HG03159 (cell line): ENCODE data around the gene RSPO4.
"Not testable (repeated sequence)": the region's sequence is repeated elsewhere in the genome, so short reads cannot be mapped to it uniquely, and the experiment has no call there.

Experiments
- ATAC-seq: cut with Tn5 transposase; IDR thresholded peaks from one replicate; pipeline ENCODE4 v1.9.1; 2021; ENCODE audit warnings: mild to moderate bottlenecking, moderate library complexity; ENCODE audit not compliant: unreplicated experiment

Gene RSPO4

DNA sequence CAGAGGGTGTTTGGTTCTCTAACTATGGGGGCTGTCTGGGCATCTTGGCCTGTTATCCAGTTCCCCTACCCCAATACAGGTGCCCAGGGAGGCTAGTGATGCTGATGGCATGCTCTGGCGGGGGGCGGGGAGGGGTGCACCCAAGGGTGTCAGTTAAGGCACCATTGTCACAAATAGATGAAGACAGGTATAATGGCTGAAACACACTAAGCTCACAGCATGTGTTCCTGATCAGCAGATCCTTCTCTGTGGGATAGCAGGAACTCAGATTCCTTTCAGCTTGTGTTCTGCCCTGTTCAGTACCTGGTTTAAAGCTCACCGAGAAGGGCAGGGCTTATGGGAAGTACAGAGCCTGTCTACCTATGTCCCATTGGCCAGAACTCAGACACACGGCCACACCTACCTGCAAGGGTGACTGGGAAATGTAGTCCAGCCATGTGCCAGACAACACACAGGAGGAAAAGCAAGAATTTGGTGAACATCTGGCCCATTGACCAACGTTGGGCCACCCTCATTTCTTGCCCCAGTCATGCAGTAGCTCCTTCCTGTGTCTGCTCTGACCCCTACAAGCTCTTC is 3.4 kb upstream of the RSPO4 start:
- peak; percentile 64 for ATAC-seq

DNA sequence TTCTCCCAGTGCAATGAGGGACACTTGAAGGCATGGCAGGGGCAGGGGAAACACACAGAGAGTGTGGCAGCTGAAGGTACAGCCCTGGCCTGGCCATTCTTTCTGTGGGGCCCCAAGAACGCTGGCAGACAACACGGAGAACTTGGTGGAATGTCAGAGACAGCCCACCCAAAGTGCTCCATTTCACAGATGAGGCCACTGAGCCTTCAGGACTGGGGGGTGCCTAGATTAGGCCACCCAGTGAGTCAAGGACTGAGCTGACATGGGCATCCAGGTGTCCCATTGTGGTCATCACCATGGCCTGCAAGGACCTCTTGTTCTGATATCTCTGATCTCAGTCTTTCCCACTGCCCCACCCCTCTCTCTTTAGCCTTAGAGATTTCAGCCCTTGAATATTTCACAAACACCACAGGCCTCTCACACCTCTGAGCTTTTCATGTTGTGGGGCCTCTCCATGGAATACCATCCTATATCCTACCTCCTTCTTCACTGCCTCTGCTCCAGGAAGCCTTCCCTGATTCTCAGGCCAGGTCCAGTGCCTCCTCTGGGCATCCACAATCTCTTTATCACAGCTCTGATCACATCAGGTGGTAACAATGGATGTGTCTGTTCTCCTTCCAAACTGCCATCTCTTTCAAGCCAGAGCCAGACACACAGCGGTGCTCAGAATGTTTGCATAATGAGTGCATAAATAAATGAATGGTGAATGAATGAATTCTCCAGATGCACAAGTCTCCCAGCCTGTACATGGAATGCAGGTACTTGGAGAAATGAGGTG is 2.0 kb upstream of the RSPO4 start:
- no peak for ATAC-seq

DNA sequence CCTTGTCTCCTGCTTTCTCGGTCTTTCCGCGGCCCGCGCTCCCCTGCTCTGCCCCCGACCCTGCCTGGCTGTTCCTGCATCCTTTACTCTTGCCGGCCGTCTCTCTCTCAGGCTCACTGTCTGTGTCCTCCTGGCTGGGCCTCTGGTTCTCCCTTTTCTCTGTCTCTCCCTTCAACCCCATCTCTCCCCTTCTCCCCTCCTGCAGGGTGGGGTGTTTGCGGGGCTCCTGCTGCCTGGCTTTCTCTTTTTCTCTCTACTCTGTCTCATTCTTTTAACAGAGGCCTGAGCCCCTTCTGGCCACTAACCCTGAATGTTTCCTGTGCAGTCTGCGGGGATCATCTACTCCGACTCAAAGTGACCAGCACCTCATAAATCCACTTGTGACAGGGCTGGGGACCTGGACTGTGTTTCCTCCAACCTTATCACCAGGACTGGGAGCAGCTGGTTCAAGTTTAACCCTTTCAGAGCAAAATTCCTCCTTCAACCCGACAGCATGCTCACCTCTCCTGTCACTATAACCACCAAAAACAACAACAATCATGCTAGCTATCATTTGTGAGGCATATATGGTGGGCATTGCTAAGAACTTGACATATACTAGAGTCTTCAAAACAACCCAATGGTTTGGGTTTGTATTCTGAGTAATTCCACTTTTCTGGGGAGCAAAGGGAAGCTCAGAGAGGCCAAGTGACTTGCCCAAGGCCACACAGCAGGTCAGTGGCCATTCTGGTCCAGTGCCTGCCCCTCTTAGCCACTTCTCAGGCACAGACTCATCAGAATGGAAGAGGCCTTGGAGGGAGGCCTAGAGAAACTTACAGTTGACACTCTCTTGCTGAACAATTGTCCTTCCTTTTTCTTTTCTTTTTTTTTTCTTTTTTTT is 811 bp upstream of the RSPO4 start:
- ATAC-seq = no peak

DNA sequence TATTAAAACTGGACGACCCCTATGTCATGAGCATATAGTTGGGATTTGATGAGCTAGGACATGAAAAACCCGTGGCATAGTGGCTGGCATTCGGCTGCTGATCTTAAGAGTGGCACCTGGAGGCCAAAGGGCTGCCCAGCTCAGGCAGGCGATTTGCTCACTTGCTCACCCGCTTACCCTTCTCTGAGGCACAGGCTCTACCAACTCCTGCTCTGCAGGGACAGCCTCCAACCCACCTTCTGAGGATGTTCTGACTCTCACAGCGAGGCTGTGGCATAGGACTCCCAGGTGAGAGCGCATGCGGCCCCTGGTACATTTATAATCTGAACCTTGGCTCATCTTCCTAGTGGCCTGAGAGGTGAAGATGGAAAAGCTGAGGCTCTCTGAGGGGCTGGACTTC is 995 bp downstream of the RSPO4 start:
- no peak for ATAC-seq

DNA sequence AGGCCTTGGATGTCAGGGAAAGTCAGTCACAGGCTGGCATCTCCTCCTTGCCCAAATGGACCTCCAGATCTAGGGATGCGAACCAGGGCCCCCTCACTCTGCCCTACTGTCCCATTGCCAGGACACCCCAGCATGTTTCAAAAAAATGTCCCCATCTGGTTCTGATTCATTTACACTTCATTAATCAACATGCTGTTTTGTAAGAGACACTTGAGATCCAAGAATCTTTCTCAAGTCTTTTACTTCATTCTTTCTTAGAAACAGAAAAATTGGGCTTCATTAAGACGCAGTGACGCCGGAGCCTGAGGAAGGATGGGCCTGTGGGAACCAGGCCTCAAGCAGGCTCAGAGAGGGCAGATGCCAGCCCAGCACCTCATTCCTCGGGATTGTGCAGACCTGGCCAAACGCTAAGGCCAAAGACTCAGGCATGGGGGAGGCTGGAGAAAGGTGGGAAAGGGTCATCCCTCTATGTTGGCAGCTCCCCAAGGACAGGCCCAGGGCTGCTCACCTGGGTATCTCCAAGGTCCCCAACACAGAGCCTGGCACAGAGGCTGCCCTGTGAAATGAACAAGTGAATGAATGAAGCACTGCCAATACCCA is 3.8 kb downstream of the RSPO4 start:
- ATAC-seq = no peak

GRCh38 chr20:997486-997885 is 4.6 kb downstream of the RSPO4 start:
- no peak for ATAC-seq

DNA sequence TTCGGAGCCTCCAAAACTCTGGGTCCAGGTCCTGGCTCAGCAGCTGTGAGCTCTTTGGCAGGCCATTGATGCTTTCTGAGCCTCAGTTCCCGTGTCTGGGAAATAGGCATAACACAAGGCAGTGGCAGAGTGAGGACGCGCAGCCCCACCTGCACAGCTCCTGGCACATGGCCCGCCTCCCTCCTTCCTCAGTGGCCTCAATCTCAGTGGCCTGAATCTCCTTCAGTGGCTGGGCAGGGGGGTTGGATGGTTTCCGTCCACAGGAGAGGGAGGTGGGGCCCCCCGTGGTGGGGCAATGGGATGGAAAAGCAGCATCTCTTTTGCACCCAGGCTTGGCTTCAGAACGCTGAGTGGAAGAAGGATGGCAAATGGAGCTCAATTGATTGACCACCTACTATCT is 5.1 kb downstream of the RSPO4 start:
- no peak for ATAC-seq

DNA sequence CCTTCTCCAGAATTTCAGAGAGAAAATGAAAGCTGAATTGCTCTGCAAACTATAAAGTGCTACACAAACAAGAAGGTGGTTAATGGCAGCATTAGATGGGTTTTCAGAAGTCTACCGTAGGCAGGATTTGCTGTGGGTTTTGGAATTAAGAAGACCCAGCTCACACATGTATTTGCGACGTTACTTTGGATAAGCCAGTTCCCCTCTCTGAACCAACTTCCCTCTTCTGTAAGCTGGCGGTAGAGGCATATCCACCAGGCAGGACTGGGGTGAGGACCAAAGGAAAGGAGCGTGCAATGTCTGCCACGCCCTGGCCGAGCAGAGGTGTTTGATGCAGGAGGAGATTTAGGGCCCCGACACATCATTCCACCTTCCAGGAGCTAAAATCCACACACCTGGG is 6.9 kb downstream of the RSPO4 start:
- no peak for ATAC-seq

- ATAC-seq = no peak
These were observed 9.1 kb downstream of the RSPO4 start for GRCh38 chr20:992801-993535.

DNA sequence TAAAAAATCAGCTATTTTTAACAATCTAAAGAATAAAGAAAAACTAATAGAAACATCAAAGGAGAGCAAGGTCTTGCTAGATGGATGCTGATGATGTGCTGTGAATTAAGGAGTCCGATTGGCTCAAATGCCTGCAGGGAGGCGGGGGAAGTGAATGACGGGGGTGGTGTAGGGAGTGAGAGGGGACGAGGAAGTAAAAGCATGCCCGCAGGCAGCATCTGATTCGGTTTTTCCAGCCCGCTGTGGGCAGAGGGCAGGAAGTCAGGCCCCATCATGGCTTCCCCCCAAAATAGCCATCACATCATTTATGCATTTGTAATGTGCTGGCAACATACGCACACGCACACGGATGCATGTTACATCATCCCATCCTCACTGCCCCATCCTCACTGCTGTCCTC is 10.3 kb downstream of the RSPO4 start:
- no peak for ATAC-seq

GRCh38 chr20:990293-990959 is 11.7 kb downstream of the RSPO4 start:
- ATAC-seq = no peak

GRCh38 chr20:988272-988671 is 13.8 kb downstream of the RSPO4 start:
- ATAC-seq = no peak

DNA sequence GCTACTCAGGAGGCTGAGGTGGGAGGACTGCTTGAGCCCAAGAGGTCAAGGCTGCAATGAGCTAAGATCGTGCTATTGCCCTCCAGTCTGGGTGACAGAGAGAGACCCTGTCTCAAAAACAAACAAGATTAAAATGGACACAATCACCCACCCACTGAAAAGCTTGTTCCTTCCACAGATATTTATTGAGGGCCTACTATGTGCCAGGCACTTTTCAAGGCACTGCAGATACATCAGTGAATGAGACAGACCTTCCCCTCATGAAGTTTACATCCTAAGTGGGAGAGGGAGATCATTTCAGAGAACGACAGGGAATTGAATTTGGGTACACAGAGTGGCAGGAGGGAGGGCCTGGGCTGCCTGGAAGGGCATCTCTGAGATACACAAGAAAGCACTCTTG is 14.4 kb downstream of the RSPO4 start:
- no peak for ATAC-seq

DNA sequence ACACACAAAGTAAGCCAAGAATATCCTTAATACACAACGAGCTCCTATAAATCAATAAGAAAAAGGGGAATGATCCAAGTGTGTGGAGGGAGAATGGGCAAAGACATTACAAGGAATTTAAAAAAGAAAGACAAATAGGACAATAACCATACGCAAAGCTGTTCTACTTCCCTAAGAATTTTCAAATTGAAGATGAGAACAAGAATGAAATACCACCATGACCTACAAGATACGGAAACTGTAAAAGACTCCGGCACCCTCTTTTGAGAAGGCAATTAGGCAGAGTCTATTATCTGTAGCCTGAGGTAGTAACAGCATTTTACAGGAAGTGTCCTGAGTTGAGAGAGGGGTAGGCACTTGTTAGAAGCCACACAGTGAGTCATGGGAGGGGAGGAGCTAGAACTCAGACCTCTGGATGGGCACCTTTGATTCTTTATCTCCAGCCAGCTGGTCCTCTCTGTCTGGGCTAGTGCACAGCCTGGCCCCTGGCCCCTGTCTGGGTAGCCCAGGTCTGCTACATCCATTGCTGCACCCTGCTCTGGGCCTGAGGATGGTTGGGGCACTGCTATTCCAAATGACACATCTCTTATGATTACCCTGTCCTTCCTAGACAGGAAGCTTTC is 15.3 kb downstream of the RSPO4 start:
- ATAC-seq = no peak

- not testable (repeated sequence) for ATAC-seq
These were observed 17.1 kb downstream of the RSPO4 start for GRCh38 chr20:984994-985393.

DNA sequence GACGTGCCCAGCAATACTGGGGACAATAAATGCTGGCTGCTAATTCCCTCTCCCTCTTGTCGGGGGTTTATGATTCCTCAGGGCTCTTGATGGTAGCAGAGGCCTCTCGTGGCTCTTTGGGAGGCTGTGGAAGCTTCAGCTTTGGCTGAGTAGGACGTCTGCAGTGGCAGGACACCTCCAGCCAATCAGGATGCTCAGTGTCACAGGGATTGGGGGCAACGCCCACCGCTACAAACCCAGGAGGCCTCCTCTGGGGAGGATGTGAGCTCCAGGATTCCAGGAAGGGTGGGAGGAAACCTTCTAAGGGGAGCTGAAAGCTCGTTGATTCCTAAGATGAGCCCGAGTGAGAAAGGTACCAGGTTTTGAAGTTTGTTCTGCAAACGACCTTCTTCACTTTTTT is 19.4 kb downstream of the RSPO4 start:
- ATAC-seq = no peak

- no peak for ATAC-seq
These were observed 25.1 kb downstream of the RSPO4 start for GRCh38 chr20:977021-977420.

DNA sequence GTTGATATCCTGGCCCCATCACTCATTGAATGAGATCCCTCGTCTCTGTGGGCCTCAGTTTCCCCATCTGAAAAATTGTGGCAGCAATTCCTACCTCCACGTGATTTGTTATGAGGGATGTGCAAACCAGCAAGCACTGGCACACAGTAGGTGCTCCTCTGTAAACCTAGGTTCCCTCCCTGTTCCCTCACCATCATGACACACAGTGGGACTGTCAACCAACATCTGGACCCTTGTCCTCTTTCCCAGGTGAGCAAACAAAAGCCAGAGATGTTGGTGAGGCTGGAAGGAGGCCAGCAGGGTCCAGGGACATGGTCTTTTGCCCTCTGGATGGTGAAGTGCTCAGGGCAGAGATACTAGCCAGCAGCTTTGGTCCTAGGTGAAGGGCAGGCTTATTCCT is 26.1 kb downstream of the RSPO4 start:
- no peak for ATAC-seq

GRCh38 chr20:973785-974194 is 28.3 kb downstream of the RSPO4 start:
- ATAC-seq = peak; percentile 58

- no peak for ATAC-seq
These were observed 29.9 kb downstream of the RSPO4 start for GRCh38 chr20:972256-972655.
